Measurements from ENCODE around the gene KHDRBS2.

DNA sequence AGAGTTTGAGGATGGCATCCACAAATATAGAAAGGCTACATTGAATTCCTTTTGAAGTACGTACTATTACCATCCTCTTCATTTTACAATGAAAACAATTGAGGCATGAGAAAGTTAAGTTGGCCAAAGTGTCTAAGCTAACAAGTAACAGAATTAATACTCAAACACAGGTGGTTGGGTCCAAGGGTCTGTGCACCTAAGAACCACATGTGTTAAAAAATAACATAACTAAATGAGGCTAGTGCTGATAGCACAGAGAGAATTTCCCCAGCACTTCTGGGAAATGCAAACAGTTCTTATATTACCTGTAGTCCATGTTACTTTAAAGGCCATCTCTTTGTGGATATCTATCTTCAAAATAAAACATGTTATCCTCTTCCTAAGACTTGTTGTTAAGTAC, 10.5 kb upstream of the KHDRBS2 start:
- TF ChIP-seq, protein P1, sequence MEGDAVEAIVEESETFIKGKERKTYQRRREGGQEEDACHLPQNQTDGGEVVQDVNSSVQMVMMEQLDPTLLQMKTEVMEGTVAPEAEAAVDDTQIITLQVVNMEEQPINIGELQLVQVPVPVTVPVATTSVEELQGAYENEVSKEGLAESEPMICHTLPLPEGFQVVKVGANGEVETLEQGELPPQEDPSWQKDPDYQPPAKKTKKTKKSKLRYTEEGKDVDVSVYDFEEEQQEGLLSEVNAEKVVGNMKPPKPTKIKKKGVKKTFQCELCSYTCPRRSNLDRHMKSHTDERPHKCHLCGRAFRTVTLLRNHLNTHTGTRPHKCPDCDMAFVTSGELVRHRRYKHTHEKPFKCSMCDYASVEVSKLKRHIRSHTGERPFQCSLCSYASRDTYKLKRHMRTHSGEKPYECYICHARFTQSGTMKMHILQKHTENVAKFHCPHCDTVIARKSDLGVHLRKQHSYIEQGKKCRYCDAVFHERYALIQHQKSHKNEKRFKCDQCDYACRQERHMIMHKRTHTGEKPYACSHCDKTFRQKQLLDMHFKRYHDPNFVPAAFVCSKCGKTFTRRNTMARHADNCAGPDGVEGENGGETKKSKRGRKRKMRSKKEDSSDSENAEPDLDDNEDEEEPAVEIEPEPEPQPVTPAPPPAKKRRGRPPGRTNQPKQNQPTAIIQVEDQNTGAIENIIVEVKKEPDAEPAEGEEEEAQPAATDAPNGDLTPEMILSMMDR (conservative IDR thresholded peaks at IDR 0.05; ENCODE audit: low read depth, low read length): no peak
- no peak for TF ChIP-seq EZH2 (IDR thresholded peaks at IDR 0.05; ENCODE audit: borderline replicate concordance, low read depth, low read length, poor library complexity, severe bottlenecking)
